Prostate gland (tissue), 2 donors: ENCODE results near the gene FRZB. TPM values are rescaled to one million over a fixed set of nuclear protein-coding genes. Genes with fewer than 3 reads are reported as not detected.
"Not testable (repeated sequence)": the region's sequence is repeated elsewhere in the genome, so short reads cannot be mapped to it uniquely, and the experiment has no call there.

Experiments used
- DNase-seq: peaks from one replicate; pipeline ENCODE4 v3.0.0-alpha.2; 2019; ENCODE audit warnings: low spot score
- H3K27ac ChIP-seq, 2 donors: fragments of 200-600 bp; sonication (generic); 2 replicates each; pipeline ENCODE4 v1.5.1; 2017 to 2019
- H3K27me3 ChIP-seq: fragments of 200-600 bp; sonication (generic); replicated peaks from 2 replicates; pipeline ENCODE4 v1.5.1; 2019; ENCODE audit not compliant: insufficient read depth
- H3K36me3 ChIP-seq, 2 donors: fragments of 200-600 bp; sonication (generic); 1 replicate in 1 of 2; 2 replicates in 1 of 2; pipeline versions ENCODE4 v1.5.1 to v1.8.1; 2017 to 2019
- H3K4me1 ChIP-seq: fragments of 200-600 bp; sonication (generic); replicated peaks from 2 replicates; pipeline ENCODE4 v1.5.1; 2019
- H3K4me3 ChIP-seq, 2 donors: fragments of 200-600 bp; sonication (generic); 2 replicates each; pipeline ENCODE4 v1.5.1; 2017 to 2019
- H3K9me3 ChIP-seq: fragments of 200-600 bp; sonication (generic); 2 replicates; pipeline ENCODE4 v1.5.1; 2017
- POLR2A ChIP-seq: fragments of 450-650 bp; IDR thresholded peaks from one replicate; pipeline ENCODE4 v1.6.1; 2016; ENCODE audit warnings: antibody characterized with exemption, mild to moderate bottlenecking
- POLR2AphosphoS5 ChIP-seq: sonication (generic); formaldehyde crosslinking; IDR thresholded peaks from one replicate; pipeline ENCODE4 v1.6.1; 2017; ENCODE audit warnings: antibody characterized with exemption
- WGBS: methylation state at CpG from one replicate; pipeline ENCODE4 v1.1.5; 2018; 5-methylcytosine and 5-hydroxymethylcytosine counted together
- intact Hi-C: fragments of 100-400 bp; cut with DNase I; formaldehyde crosslinking; loops from one replicate; pipeline ENCODE4 v1.14.2; 2022
- total RNA-seq, 2 donors: library from RNA; depleted of rRNA; stranded (reverse); fragments of >200 nt; gene quantifications; one replicate each; pipeline ENCODE4 v1.1.0, GENCODE V29; 2016
- TF ChIP-seq, protein P1 (sequence below), 4 experiments: fragments of 200-600 bp in 2 of 4; fragments of 450-650 bp in 2 of 4; sonication (generic) in 2 of 4; IDR thresholded peaks; 1 replicate in 3 of 4; 2 replicates in 1 of 4; pipeline ENCODE4 v1.5.1; 2016 to 2019; ENCODE audit warnings: antibody characterized with exemption in 4 of 4, mild to moderate bottlenecking in 2 of 4, moderate library complexity in 2 of 4

The FRZB gene
- total RNA-seq, 2 donors from 2014 or later: 0.91 to 7.6 TPM

DNA sequence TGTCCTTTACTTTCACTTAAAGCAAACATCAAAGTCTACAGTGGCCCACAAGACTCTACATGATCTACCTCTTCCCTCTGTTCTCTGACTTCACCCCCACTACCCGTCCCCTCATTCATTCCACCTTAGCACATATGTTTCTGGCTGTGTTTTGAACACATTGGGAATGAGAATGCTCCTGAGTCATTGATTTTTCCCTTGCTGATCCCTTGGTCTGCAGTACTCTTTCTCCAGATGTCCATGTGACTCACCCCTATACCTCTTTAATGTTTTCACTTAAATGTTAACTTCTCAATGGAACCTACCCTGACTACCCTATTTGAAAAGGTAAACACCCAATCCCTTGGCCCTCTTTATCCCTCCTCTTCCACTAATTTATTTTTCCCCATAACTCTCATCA lies 30.7 kb upstream of the FRZB start:
- no peaks in the 10 kb centered on the region for H3K27me3 ChIP-seq
- TF ChIP-seq POLR2A (no peak), POLR2AphosphoS5 (no peak)
- TF ChIP-seq, protein P1, sequence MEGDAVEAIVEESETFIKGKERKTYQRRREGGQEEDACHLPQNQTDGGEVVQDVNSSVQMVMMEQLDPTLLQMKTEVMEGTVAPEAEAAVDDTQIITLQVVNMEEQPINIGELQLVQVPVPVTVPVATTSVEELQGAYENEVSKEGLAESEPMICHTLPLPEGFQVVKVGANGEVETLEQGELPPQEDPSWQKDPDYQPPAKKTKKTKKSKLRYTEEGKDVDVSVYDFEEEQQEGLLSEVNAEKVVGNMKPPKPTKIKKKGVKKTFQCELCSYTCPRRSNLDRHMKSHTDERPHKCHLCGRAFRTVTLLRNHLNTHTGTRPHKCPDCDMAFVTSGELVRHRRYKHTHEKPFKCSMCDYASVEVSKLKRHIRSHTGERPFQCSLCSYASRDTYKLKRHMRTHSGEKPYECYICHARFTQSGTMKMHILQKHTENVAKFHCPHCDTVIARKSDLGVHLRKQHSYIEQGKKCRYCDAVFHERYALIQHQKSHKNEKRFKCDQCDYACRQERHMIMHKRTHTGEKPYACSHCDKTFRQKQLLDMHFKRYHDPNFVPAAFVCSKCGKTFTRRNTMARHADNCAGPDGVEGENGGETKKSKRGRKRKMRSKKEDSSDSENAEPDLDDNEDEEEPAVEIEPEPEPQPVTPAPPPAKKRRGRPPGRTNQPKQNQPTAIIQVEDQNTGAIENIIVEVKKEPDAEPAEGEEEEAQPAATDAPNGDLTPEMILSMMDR (IDR thresholded peaks at IDR 0.05): no peak
- H3K4me3 ChIP-seq: no peak overlapping the region
- intact Hi-C loops: no loop called here
- 97% methylated on average over 1 of the region's 1 CpG for WGBS
- H3K27ac ChIP-seq: no peak overlapping the region
- H3K36me3 ChIP-seq: no peaks in the 10 kb centered on the region
- no peaks in the 10 kb centered on the region for H3K4me1 ChIP-seq
- no peaks in the 10 kb centered on the region for H3K9me3 ChIP-seq
- DNase-seq: no peak

DNA sequence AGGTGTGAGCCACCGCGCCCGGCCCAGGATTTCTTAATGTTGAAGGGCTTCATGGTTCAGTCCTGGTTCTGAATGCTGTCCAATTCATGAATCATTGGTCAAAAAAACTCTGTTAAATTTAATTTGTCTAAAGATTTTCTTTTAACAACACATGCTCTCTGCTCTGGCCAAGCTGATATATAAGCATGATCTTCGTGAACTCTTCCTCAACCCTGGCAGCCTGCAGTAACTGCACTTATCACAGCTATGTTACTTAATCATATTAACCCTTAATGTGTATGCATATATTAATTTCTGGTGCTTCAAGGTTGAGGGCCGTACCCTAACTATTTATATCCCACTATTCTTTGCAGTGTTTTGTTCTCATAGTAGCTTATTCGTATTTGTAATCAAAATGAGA lies 29.4 kb upstream of the FRZB start:
- TF ChIP-seq POLR2A (no peak), POLR2AphosphoS5 (no peak)
- TF ChIP-seq, protein P1 (IDR thresholded peaks at IDR 0.05): no peak
- H3K9me3 ChIP-seq: no peaks in the 10 kb centered on the region
- no peaks in the 10 kb centered on the region for H3K4me1 ChIP-seq
- 98% methylated on average over 6 of the region's 6 CpGs for WGBS
- intact Hi-C loops: no loop called here
- no peak for DNase-seq
- no peaks in the 10 kb centered on the region for H3K27me3 ChIP-seq
- H3K36me3 ChIP-seq: no peaks in the 10 kb centered on the region
- no peak overlapping the region for H3K4me3 ChIP-seq
- H3K27ac ChIP-seq: no peak overlapping the region

DNA sequence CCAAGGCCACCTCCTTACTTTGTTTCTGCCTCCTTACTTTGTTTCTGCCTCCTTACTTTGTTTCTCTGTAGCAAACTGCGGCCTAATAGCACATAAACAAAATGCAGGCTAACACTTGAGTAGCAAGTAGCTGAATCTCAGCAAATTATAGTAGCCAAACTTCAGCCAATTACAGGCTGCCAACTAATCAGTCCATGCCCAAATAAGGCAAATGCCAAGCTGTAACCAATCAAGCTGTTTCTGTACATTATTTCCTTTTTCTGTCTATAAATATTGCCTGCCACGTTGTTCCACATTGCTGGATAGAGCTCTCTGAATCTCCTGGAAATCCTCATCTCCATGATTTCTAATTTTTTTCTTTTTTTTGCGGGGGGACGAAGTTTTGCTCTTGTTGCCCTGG lies 28.7 kb upstream of the FRZB start:
- H3K4me3 ChIP-seq: no peak overlapping the region
- 91% methylated on average over 4 of the region's 4 CpGs for WGBS
- DNase-seq: no peak
- no peaks in the 10 kb centered on the region for H3K9me3 ChIP-seq
- no peaks in the 10 kb centered on the region for H3K27me3 ChIP-seq
- intact Hi-C loops: no loop called here
- no peaks in the 10 kb centered on the region for H3K36me3 ChIP-seq
- no peak overlapping the region for H3K27ac ChIP-seq
- TF ChIP-seq POLR2A: no peak
- no peak for TF ChIP-seq POLR2AphosphoS5
- TF ChIP-seq, protein P1 (IDR thresholded peaks at IDR 0.05): no peak
- no peaks in the 10 kb centered on the region for H3K4me1 ChIP-seq

DNA sequence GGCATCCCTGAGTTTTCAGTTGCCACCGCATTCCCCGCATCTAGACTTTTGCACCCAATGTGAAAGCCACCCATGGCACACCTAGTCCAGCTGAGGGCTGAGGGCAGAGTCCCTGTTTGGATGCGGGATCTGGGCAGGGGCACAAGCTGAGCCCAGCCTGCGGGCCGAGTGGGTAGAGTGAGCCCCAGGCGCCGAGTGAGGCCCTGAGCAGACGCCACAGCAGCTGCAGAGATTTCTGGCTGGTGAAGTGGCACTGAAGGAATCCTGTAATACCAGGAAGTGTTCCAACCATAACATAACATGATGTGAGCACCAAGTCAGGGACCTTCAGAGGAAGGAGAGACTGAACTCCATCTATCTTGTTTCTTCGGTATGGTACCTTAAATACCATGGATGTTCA lies 27.7 kb upstream of the FRZB start:
- Histone ChIP-seq H3K27me3 (no peaks in the 10 kb centered on the region), H3K4me3 (no peak overlapping the region), H3K9me3 (no peaks in the 10 kb centered on the region), H3K27ac (no peak overlapping the region), H3K36me3 (no peaks in the 10 kb centered on the region), H3K4me1 (no peaks in the 10 kb centered on the region)
- TF ChIP-seq, protein P1 (IDR thresholded peaks at IDR 0.05): no peak
- no peak for TF ChIP-seq POLR2A
- TF ChIP-seq POLR2AphosphoS5: no peak
- WGBS: 89% methylated on average over 9 of the region's 9 CpGs
- no peak for DNase-seq
- intact Hi-C loops: no loop called here

DNA sequence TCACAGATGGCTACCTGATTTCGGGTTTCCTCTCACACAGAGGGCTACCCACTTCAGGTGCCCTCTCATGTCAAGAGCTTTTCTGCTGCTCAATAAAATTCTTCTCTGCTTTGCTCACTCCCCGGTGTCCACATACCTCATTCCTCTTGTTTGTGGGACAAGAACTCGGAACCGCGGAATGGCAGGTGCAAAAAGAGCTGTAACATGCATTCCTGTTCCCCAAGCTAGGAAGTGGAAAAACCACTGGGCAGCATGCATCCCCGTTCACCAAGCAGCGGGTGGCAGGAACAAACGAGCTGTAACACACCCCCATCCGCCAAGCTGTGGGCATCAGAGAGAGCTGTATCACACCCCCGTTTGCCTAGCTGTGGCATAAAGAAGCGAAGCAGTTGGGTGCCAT lies 27.2 kb upstream of the FRZB start:
- WGBS: 86% methylated on average over 11 of the region's 11 CpGs
- no peak for DNase-seq

DNA sequence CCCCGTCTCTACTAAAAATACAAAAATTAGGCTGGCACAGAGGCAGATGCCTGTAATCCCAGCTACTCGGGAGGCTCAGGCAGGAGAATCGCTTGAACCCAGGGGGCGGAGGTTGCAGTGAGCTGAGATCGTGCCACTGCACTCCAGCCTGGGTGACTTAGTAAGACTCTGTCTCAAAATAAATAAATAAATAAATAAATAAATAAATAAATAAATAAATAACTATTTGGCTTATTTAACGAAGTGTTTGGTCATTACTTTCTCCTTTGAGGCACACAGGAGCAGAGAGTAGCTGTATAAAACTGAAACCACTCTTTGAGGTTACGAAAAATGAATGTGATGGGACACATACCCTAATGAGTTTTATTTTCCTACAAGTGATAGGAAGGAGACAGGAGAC lies 26.6 kb upstream of the FRZB start:
- H3K4me1 ChIP-seq, H3K4me3 ChIP-seq, intact Hi-C loops, H3K36me3 ChIP-seq, H3K27me3 ChIP-seq, H3K27ac ChIP-seq, DNase-seq, H3K9me3 ChIP-seq: not testable (repeated sequence)
- 79% methylated on average over 7 of the region's 7 CpGs for WGBS

More for the DNA sequence above, 27.2 kb upstream of the FRZB start:
- intact Hi-C loops: no loop called here
- Histone ChIP-seq H3K9me3 (no peaks in the 10 kb centered on the region), H3K27me3 (no peaks in the 10 kb centered on the region), H3K4me1 (no peaks in the 10 kb centered on the region), H3K36me3 (no peaks in the 10 kb centered on the region), H3K4me3 (no peak overlapping the region), H3K27ac (no peak overlapping the region)
- TF ChIP-seq POLR2A: no peak
- TF ChIP-seq, protein P1 (IDR thresholded peaks at IDR 0.05): no peak
- no peak for TF ChIP-seq POLR2AphosphoS5
